GM10248 (cell line): Measurements from ENCODE around the gene BRI3.

ENCODE experiments used
- CTCF ChIA-PET: fragments of 300-600 bp; sonication (Branson Sonifier 250); formaldehyde crosslinking; extraction: SDS; loops from one replicate; lab custom pipeline; 2021; ENCODE audit warnings: antibody characterized with exemption; lab: Yijun Ruan, JAX
- POLR2A ChIA-PET: fragments of 350-650 bp; sonication (Branson Sonifier 250); formaldehyde crosslinking; extraction: SDS; loops from one replicate; lab custom pipeline; 2020; ENCODE audit warnings: antibody characterized with exemption; lab: Yijun Ruan, JAX
- DNase-seq: peaks from one replicate; pipeline ENCODE4 v3.0.0; 2012; ENCODE audit errors: extremely low spot score
- TF ChIP-seq, protein P1 (sequence below): IDR thresholded peaks from 2 replicates; pipeline ENCODE4 v1.5.1; 2012; ENCODE audit warnings: mild to moderate bottlenecking, low read depth; ENCODE audit errors: extremely low read depth, missing control alignments, control extremely low read depth

The BRI3 gene

DNA sequence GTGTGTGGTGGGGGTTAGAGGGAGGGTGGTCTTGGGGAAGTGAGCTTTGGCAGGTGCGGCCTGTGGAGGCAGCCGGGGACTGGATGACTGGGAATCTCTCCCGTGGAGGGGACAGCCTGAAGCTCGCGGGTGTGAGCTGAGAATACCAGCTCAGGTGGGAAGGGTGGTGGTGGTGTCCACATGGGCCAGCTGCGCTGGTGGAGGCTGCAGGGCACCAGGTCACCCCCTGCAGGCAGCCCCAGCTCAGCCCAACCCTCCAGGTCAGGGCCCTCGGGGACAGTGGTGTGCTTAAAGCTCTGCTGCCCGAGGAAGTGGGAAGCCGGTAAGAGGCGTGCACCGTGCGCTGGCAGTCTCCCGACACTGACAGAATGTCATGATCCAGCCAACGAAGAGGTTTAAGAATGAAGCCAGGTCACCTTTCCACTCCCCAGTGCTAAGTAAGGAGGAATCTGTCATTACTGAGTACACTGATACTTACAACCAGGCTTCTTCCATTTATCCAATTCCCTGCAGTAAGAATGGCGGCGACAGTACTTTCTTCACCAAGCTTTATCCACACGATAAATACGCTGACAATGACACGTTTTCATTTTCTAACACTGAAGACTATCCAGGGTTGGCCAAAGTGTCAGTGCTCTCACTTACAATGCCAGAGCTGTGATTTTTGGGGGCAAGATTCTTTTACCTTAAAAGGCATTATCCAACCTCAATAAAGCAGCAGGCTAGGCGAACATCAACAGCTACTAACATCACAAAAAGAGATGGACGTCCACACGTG, 20.4 kb downstream of the BRI3 start:
- ChIA-PET POLR2A (no interaction called here), CTCF (interaction anchor here (1.0 to 1.3 kb wide), 3 partner anchors 14 to 196 kb away, joined by 3 to 6 read pairs (median 3); partner anchors contain the start of gene BAIAP2L1)
- TF ChIP-seq, protein P1, sequence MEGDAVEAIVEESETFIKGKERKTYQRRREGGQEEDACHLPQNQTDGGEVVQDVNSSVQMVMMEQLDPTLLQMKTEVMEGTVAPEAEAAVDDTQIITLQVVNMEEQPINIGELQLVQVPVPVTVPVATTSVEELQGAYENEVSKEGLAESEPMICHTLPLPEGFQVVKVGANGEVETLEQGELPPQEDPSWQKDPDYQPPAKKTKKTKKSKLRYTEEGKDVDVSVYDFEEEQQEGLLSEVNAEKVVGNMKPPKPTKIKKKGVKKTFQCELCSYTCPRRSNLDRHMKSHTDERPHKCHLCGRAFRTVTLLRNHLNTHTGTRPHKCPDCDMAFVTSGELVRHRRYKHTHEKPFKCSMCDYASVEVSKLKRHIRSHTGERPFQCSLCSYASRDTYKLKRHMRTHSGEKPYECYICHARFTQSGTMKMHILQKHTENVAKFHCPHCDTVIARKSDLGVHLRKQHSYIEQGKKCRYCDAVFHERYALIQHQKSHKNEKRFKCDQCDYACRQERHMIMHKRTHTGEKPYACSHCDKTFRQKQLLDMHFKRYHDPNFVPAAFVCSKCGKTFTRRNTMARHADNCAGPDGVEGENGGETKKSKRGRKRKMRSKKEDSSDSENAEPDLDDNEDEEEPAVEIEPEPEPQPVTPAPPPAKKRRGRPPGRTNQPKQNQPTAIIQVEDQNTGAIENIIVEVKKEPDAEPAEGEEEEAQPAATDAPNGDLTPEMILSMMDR: no peak
- no peak for DNase-seq

DNA sequence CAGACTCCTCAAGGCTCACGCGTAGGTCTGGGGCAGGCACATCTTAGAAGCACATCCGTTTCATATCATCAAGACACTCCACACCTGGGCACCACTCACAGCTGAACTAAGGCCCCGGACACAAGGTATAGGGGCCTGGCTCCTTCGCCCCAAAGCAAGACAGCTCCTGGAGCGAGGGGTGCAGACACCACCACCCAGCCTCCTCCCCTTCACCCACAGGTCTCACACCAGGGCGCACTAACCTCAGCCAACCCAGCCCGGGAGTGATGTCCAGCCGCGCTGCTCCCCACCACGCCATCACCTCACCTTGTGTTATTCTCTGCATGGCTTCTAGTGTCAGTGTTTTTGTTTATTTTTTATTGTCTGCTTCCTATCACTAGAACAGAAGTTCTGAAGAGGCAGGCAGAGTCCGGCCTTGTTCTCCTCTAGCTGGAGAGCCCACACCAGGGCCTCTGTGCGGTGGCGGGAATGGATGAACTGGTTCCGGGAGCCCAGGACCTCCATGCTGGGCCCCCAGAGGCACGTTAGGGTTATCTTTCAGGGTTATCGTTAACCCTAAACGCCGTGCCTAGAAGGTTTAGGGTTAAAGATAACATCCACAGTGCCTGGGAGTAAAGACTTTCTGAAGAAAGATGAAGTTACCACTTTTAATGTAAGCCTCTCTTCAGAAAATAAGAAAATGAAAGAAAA, 21.8 kb downstream of the BRI3 start:
- ChIA-PET POLR2A (no interaction called here), CTCF (interaction anchor here (0.9 kb wide), 1 partner anchor 9 kb away, joined by 3 read pairs; no protein-coding TSS in a partner anchor)
- TF ChIP-seq, protein P1: no peak
- no peak for DNase-seq

DNA sequence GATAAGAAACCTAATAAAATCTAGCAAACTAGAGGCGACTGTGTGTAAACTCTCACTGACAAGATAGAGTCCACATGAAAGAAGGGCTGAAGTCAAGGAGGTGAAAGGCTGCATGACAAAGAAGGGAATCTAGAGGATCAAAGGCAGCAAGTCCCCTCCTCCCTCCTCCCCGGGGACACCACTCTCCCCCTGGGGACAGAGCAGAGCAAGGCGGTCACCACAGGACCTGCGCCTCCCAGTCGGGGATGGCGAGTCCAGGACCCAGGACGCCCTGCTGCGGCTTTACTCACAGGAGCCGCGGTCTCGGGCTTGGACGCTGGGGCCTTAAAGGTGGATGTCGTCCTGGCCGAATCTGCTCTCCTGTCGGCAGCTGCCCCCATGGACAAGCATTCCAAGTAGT, 22.4 kb downstream of the BRI3 start:
- CTCF ChIA-PET: no interaction called here
- no peak for DNase-seq
- POLR2A ChIA-PET: no interaction called here
- TF ChIP-seq, protein P1: no peak

DNA sequence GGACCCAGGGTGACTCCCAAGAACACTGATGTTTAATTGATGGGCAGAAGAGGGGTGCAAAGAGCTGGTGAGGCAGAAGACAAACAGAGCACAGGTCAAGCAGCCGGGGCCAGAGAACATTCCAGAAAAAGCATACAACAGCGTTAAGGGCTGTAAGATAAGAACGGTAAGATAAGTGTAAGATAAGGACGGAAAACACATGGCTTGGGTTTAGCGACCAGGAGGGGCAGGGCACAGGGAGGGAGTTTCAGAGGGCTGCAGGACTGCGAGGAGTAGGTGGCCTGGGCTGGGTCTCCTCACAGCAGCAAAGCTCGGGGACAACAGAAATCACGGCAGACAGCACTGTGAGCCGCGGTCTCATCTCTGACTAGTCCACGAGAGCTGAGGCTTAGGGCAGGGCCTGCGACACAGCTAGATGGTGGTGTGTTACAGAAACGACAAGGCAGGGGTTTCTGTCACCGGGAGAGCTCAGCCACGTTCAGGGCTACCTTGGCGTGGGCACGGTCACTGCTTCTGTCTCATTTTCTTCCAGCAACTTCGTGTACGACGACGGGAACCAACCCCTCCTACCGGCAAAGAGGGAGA, 24.6 kb downstream of the BRI3 start:
- ChIA-PET CTCF (interaction anchor here (1.1 kb wide), 1 partner anchor 24 kb away, joined by 5 read pairs; no protein-coding TSS in a partner anchor), POLR2A (no interaction called here)
- TF ChIP-seq, protein P1: no peak
- no peak for DNase-seq

DNA sequence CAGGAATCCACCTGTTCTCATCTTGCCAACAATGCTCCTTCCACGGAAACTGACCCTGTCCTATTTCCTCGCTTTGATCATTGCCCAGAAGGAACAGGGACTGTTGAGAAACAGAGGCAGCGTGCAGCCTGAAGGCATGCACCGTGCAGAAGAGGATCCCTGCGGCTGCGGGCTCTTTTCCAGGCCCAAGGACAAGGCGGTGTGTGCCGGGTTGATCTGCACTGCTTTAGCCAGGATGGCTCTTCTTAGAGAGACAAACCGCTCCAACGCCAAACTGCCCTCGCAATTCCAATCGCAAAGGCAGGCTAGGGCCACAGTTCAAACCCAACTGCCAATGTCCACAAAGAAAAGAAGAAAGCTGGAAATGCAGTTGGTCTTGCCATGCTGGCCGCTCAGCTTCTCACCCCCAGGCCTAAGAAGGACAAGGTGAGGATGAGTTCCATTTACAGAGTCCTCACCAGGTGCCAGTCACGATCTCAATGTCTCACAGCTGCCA, 26.5 kb downstream of the BRI3 start:
- TF ChIP-seq, protein P1: no peak
- POLR2A ChIA-PET: no interaction called here
- CTCF ChIA-PET: no interaction called here
- no peak for DNase-seq

DNA sequence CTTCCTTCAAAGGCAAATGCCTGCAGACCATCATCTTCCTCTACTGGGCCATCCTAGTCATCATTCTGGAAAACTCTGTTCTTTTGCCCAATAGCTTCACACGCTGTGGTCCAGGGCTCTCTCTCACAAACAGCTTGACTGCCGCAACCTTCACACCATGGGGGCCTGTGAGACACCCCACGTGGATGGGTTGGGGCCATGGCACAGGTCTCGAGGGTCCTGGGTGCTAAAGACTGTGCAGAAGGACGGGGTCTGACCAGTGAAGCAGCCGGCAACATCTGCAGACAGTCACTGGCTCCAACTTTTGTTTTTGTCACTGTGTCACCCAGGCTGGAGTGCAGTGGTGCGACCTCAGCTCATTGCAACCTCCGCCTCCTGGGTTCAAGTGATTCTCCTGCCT, 28.1 kb downstream of the BRI3 start:
- TF ChIP-seq, protein P1: no peak
- CTCF ChIA-PET: interaction anchor here (0.9 to 1.6 kb wide), 2 partner anchors 14 to 92 kb away, joined by 3 read pairs; no protein-coding TSS in a partner anchor

More for the DNA sequence above, 28.1 kb downstream of the BRI3 start:
- DNase-seq: no peak
- POLR2A ChIA-PET: no interaction called here
